OCI-LY7 (cell line): ENCODE results near the gene DLGAP4. TPM values are rescaled to one million over a fixed set of nuclear protein-coding genes. Genes with fewer than 3 reads are reported as not detected.

Experiments used
- BruUV-seq: library from RNA; stranded (reverse); fragments of 400-500 nt; replicated peaks from 2 replicates; lab custom pipeline; 2021; lab: Mats Ljungman, UMichigan
- CTCF ChIA-PET: fragments of 300-600 bp; sonication (Branson Sonifier 250); formaldehyde crosslinking; loops from one replicate; lab custom pipeline; 2022; ENCODE audit warnings: antibody characterized with exemption; ENCODE audit not compliant: unreplicated experiment; lab: Charles Lee
- POLR2A ChIA-PET: fragments of 300-600 bp; sonication (Branson Sonifier 250); formaldehyde crosslinking; loops from one replicate; lab custom pipeline; 2022; ENCODE audit warnings: antibody characterized with exemption; lab: Charles Lee
- DNase-seq: peaks from one replicate; pipeline ENCODE4 v3.0.0-alpha.2; 2015; ENCODE audit warnings: low spot score
- H2AFZ ChIP-seq: fragments of 200-600 bp; sonication (generic), shearing (Covaris generic); 2 replicates; pipeline ENCODE4 v1.6.1; 2014; ENCODE audit warnings: mild to moderate bottlenecking, antibody characterized with exemption, low read length, moderate library complexity
- H3K27ac ChIP-seq: fragments of 200-600 bp; sonication (generic); 2 replicates; pipeline ENCODE4 v1.5.1; 2014; ENCODE audit warnings: mixed run types, low read depth, mild to moderate bottlenecking, moderate library complexity, low read length, inconsistent platforms; ENCODE audit not compliant: poor library complexity, severe bottlenecking
- H3K36me3 ChIP-seq: fragments of 200-600 bp; sonication (generic); 2 replicates; pipeline ENCODE4 v1.6.1; 2014; ENCODE audit warnings: mild to moderate bottlenecking, antibody characterized with exemption, low read length, moderate library complexity, mixed read lengths; ENCODE audit not compliant: insufficient read depth
- H3K4me1 ChIP-seq: fragments of 200-600 bp; sonication (generic); 2 replicates; pipeline ENCODE4 v1.5.1; 2014; ENCODE audit warnings: mild to moderate bottlenecking, low read length; ENCODE audit not compliant: insufficient read depth, poor library complexity, severe bottlenecking
- H3K4me2 ChIP-seq: fragments of 200-600 bp; sonication (generic); 2 replicates; pipeline ENCODE4 v1.6.1; 2014; ENCODE audit warnings: mild to moderate bottlenecking, low read length
- H3K4me3 ChIP-seq: fragments of 200-600 bp; sonication (generic); 2 replicates; pipeline ENCODE4 v1.5.1; 2014; ENCODE audit warnings: mild to moderate bottlenecking, low read depth, low read length; ENCODE audit not compliant: poor library complexity, severe bottlenecking
- H3K79me2 ChIP-seq: fragments of 200-600 bp; sonication (generic); 2 replicates; pipeline ENCODE4 v1.6.1; 2016; ENCODE audit warnings: low read depth, mild to moderate bottlenecking, low read length, moderate library complexity, mixed read lengths; ENCODE audit not compliant: insufficient read depth
- H3K9me2 ChIP-seq: fragments of 200-600 bp; sonication (generic); 2 replicates; pipeline ENCODE4 v1.6.1; 2016; ENCODE audit warnings: mild to moderate bottlenecking, low read length, mixed read lengths; ENCODE audit not compliant: insufficient read depth
- H3K9me3 ChIP-seq: fragments of 200-600 bp; sonication (generic); 2 replicates; pipeline ENCODE4 v1.6.1; 2014; ENCODE audit warnings: mild to moderate bottlenecking, mixed run types, low read length, mixed read lengths
- H4K20me1 ChIP-seq: fragments of 200-600 bp; sonication (generic); 2 replicates; pipeline ENCODE4 v1.6.1; 2014; ENCODE audit warnings: mild to moderate bottlenecking, antibody characterized with exemption, low read length, moderate library complexity, mixed read lengths; ENCODE audit not compliant: insufficient read depth
- EZH2phosphoT487 ChIP-seq: fragments of 200-600 bp; sonication (generic); IDR thresholded peaks from 2 replicates; pipeline ENCODE4 v1.6.1; 2018; ENCODE audit warnings: low read depth, borderline replicate concordance, mild to moderate bottlenecking, mixed run types, antibody characterized with exemption, low read length, moderate library complexity, mixed read lengths
- intact Hi-C: fragments of 100-400 bp; cut with micrococcal nuclease; formaldehyde crosslinking; loops from one replicate; pipeline ENCODE4 v1.10.0; 2022; ENCODE audit not compliant: unreplicated experiment
- total RNA-seq, 2 experiments: library from RNA; depleted of rRNA in 1 of 2; stranded (reverse); fragments of >200 nt in 1 of 2; shearing (Covaris generic) in 1 of 2; gene quantifications; 2 replicates each; pipeline ENCODE4 v1.2.3, GENCODE V29; 2014 to 2022
- TF ChIP-seq, protein P1 (sequence below): fragments of 200-600 bp; sonication (generic); conservative IDR thresholded peaks from 2 replicates; pipeline ENCODE4 v1.5.1; 2014; ENCODE audit warnings: mild to moderate bottlenecking, antibody characterized with exemption, low read length, moderate library complexity, mixed read lengths

DLGAP4 gene
- total RNA-seq, 2 experiments from 2014 or later = 7.7 to 41.6 TPM

DNA sequence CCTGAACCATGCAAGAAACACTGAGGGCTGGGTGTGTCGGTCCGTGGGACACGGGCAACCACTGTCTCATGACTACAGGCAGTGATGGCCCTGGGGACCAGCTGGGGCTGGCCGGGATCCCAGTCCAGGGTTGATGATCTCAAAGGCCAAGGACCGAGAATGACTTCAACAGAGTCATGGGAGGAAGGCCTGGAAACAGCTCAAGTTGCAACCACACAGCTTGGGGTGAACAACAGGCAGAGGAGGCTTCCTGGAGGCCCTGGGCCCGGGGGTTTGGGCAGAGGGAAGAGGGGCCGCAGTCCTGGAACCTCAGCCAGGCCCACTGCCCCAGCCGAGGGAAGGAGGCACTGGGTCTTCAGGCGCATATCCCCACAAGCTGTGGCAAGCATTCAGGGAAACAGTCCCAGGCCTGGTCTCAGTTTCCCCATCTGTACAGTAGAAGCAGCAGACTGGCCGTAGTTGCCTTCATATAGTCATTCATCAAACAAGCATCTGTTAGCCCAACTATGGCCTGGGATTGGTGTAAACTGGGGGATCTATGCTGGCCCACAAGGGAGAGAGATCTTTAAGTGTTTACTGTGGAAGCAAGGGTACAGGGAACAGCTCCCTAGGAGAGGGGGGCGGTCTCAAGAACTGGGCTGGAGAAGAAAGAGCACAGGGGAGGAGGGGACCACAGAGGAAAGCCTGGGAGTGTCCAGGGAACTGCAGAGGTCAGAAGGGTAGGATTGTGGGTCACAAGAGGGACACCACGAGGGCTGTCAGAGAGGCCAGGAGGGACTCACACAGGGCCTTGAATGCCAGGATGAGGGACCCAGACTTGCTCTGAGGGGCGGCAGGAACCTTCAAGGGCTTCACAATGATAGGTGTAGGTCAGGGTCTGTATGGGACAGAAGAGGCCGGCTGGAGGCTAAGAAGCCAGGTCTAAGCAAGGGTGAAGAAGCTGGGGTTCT lies 237.3 kb downstream of the DLGAP4 start:
- intact Hi-C loops = no loop called here
- POLR2A ChIA-PET = no interaction called here
- CTCF ChIA-PET = no interaction called here

DNA sequence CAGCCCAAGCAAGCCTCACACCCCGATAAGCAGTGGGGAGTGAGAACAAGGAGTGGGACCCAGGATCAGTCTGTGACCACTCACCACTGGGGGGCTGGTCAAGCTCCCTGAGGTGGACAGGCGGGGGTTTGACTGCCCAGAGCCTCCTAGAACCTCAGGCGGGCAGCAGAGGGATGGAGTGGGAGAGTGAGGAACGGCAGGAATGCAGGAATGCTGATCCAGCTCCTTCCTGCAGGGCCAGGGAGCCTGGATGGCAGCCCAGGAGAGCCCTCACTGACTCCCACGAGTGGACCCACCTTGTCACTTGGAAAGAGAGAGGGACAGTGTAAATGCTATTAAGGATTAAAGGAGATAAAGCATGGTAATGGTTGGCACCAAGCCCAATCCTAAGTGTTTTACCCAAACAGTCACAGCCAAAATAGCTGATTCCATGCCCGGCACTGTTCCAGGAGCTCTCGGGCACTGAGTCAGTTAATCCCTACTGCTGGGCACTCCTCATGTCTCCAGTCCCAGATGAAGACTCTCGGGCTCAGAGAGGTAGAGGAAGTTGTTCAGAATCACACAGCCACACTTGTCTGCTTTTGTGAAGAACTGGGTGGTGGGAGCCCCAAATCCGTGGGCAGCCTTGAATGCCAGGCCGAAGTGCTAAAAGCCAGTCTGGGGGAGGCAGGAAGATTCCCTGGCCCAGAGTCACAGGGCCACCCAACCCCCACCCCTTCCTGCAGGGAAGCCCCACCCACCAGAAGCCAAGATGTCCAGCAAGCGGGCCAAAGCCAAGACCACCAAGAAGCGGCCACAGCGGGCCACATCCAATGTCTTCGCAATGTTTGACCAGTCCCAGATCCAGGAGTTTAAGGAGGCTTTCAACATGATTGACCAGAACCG lies 238.2 kb downstream of the DLGAP4 start:
- no TSS peak for BruUV-seq
- TF ChIP-seq, protein P1, sequence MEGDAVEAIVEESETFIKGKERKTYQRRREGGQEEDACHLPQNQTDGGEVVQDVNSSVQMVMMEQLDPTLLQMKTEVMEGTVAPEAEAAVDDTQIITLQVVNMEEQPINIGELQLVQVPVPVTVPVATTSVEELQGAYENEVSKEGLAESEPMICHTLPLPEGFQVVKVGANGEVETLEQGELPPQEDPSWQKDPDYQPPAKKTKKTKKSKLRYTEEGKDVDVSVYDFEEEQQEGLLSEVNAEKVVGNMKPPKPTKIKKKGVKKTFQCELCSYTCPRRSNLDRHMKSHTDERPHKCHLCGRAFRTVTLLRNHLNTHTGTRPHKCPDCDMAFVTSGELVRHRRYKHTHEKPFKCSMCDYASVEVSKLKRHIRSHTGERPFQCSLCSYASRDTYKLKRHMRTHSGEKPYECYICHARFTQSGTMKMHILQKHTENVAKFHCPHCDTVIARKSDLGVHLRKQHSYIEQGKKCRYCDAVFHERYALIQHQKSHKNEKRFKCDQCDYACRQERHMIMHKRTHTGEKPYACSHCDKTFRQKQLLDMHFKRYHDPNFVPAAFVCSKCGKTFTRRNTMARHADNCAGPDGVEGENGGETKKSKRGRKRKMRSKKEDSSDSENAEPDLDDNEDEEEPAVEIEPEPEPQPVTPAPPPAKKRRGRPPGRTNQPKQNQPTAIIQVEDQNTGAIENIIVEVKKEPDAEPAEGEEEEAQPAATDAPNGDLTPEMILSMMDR = no peak
- no peak for TF ChIP-seq EZH2phosphoT487
- Histone ChIP-seq H2AFZ (no peak overlapping the region), H4K20me1 (no peaks in the 10 kb centered on the region), H3K36me3 (no peaks in the 10 kb centered on the region), H3K9me2 (no peaks in the 10 kb centered on the region), H3K4me2 (no peak overlapping the region), H3K4me1 (no peaks in the 10 kb centered on the region), H3K27ac (no peak overlapping the region), H3K9me3 (no peaks in the 10 kb centered on the region), H3K79me2 (no peaks in the 10 kb centered on the region), H3K4me3 (no peak overlapping the region)
- CTCF ChIA-PET = no interaction called here
- intact Hi-C loops = no loop called here
- no peak for DNase-seq
- POLR2A ChIA-PET = no interaction called here

More for the DNA sequence above, 237.3 kb downstream of the DLGAP4 start:
- Histone ChIP-seq H2AFZ (no peak overlapping the region), H3K9me2 (no peaks in the 10 kb centered on the region), H3K4me2 (no peak overlapping the region), H3K27ac (no peak overlapping the region), H3K9me3 (no peaks in the 10 kb centered on the region), H3K4me1 (no peaks in the 10 kb centered on the region), H3K4me3 (no peak overlapping the region), H3K79me2 (no peaks in the 10 kb centered on the region), H4K20me1 (no peaks in the 10 kb centered on the region), H3K36me3 (no peaks in the 10 kb centered on the region)
- BruUV-seq = no TSS peak
- no peak for DNase-seq
- TF ChIP-seq, protein P1 = no peak
- no peak for TF ChIP-seq EZH2phosphoT487
